ENCODE measurements around the gene SF3A1.
"Not testable (repeated sequence)": the region's sequence is repeated elsewhere in the genome, so short reads cannot be mapped to it uniquely, and the experiment has no call there.

SF3A1 gene, protein sequence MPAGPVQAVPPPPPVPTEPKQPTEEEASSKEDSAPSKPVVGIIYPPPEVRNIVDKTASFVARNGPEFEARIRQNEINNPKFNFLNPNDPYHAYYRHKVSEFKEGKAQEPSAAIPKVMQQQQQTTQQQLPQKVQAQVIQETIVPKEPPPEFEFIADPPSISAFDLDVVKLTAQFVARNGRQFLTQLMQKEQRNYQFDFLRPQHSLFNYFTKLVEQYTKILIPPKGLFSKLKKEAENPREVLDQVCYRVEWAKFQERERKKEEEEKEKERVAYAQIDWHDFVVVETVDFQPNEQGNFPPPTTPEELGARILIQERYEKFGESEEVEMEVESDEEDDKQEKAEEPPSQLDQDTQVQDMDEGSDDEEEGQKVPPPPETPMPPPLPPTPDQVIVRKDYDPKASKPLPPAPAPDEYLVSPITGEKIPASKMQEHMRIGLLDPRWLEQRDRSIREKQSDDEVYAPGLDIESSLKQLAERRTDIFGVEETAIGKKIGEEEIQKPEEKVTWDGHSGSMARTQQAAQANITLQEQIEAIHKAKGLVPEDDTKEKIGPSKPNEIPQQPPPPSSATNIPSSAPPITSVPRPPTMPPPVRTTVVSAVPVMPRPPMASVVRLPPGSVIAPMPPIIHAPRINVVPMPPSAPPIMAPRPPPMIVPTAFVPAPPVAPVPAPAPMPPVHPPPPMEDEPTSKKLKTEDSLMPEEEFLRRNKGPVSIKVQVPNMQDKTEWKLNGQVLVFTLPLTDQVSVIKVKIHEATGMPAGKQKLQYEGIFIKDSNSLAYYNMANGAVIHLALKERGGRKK

GRCh38 chr22:30356449-30357235 is at the start of gene SF3A1, which contains the start of gene CCDC157:
SF3A1 (minus strand) TSS chr22:30356894; CDS start chr22:30356792, 102 bp downstream.
CCDC157 (plus strand) TSS chr22:30357007; CDS start chr22:30366001, 8,994 bp downstream.
- peak; percentile 67 for DNase-seq (ENCODE audit: low read depth)

DNA sequence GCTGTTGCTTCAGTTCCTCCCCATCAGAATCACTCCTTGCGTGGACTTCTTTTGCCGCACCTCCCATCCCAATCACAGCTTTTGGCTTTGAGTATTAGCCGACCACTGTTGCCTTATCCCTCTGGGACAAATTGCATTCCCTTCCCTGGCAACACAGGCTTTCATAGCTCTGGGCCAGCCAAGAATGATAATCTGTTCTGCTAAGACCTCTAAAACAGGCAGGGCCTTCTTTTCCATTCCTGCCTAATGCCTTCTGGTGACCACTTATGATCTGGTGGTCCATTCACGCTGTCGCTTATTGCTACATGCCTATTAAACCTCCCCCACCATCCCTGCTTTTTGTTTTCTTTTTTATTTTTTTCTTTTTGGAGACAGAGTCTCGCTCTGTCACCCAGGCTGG is 49.7 kb upstream of the SF3A1 start:
- no peak for DNase-seq (ENCODE audit: low read depth)

GRCh38 chr22:30405731-30406130 is 49.0 kb upstream of the SF3A1 start:
- no peak for DNase-seq (ENCODE audit: low read depth)

GRCh38 chr22:30404307-30404706 is 47.6 kb upstream of the SF3A1 start:
- DNase-seq (ENCODE audit: low read depth) = no peak

DNA sequence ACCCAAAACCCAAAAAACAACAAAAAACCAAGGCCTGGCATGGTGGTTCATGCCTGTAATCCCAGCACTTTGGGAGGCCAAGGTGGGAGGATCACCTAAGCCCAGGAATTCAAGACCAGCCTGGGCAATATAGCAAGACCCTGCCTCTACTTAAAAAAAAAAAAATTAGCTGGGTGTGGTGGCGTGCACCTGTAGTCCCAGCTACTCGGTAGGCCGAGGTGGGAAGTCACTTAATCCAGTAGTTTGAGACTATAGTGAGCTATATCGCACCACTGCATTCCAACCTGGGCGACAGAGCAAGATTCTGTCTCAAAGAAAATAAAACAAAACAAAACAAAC is 46.0 kb upstream of the SF3A1 start:
- DNase-seq (ENCODE audit: low read depth) = not testable (repeated sequence)

DNA sequence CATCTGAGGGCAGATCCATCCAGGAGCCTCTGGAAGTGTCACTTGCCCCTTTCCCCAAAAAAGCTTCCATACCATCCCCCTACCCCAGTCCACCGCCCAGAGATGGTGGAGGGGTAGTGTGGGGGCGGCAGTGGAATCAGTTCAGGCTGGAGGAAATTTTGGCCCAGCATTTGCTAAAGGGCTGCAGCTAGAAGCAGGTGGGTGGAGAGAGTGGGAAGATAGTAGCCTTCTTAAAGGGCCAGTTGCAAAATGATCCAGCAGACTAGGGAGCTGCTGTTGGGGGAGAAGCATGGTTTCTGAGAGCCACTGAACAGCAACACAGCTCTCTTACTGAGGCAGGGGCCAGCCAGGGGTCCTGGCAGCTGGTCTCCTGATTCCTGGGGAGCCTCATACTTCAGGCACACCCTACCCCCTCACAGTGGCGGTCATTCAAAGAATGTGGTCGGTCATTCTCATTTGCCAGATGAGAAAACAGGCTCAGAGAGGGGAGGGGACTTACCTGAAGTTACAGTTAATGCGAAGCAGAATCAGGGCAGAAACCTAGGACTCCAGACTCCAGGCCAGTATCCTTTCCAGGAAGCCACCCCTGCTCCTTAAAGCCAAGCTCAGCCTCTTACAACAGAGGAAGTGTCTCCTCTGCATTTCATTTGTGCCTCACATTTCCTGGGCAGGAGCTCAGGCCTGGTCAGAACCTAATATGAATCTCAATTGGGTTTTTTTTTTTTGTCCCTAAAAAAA is 45.5 kb upstream of the SF3A1 start:
- no peak for DNase-seq (ENCODE audit: low read depth)

- not testable (repeated sequence) for DNase-seq (ENCODE audit: low read depth)
These were observed 44.3 kb upstream of the SF3A1 start for GRCh38 chr22:30401024-30401423.

DNA sequence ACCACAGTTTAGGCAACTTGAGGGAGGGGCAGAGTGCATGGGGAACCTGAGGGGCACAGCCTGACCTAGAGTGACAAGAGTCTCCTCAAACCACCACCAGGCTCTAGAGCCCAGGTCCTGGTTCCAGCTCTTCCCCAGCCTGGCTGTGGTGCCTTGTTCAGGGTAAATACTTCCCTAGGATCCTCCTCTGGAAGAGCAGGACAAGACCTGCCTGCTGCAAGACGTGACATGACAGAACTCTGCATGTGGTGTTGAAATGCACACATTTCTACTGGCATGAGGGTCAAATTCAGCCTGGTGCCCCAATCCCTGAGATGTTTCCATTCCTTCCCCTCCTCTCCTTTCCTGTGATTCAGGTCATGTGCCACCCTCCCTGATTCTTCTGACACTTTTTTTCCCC is 43.5 kb upstream of the SF3A1 start:
- DNase-seq (ENCODE audit: low read depth) = no peak

DNA sequence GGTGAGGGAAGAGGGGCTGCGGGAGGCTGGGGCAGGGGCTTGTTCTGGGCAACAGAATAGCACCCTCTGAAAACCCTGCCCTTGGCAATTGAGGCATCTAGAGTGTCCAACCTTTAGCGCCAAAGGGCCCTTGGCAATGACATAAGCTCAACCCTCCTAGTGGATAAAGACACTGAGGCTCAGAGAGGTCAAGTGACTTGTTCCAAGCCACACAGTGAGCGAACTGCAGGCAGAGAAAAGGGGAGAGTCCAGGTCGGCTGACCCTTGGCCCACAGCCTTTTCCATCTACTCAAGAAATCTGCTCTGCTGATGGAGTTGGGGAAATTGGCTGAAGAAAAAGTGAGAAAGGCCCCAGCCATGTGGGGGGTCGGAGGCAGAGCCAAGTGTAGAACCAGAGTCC is 43.0 kb upstream of the SF3A1 start:
- DNase-seq (ENCODE audit: low read depth) = no peak

DNA sequence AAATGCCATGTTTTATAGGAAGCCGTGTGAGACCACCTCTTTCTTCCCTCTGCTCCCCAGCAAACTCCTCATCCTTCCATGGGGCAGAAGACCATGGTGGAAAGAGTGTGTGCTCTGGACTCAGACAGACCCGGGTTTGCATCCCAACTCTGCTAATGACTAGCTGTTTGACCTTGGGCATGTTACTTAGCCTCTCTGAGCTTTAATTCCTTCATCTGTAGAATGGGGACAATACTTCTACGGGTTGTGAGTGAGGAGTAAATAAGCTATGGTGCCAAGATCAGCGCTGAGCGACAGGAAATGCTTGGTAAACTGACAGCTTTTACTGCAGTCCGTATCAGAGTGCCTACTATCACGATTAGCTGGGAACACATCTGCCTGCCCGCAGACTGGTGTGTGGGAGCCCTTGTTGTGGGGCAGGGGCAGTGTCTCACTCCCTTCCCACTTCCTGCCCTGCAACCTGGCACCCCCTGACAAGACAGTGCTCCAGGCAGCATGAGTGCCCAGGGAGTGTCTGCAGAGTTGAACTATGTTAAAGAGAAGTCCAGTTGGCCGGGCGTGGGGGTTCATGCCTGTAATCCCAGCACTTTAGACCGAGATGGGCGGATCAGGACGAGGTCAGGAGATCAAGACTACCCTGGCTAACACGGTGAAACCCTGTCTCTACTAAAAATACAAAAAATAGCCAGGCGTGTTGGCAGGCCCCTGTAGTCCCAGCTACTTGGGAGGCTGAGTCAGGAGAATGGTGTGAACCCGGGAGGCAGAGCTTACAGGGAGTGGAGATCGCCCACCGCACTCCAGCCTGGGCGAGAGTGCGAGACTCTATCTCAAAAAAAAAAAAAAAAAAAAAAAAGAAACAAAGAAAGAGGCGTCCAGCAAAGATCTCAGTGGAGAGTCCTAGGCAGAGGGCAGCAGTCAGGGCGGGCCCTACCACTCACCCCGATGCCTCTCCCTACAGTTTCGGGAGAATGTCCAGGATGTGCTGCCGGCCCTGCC is 42.3 kb upstream of the SF3A1 start:
- no peak for DNase-seq (ENCODE audit: low read depth)

DNA sequence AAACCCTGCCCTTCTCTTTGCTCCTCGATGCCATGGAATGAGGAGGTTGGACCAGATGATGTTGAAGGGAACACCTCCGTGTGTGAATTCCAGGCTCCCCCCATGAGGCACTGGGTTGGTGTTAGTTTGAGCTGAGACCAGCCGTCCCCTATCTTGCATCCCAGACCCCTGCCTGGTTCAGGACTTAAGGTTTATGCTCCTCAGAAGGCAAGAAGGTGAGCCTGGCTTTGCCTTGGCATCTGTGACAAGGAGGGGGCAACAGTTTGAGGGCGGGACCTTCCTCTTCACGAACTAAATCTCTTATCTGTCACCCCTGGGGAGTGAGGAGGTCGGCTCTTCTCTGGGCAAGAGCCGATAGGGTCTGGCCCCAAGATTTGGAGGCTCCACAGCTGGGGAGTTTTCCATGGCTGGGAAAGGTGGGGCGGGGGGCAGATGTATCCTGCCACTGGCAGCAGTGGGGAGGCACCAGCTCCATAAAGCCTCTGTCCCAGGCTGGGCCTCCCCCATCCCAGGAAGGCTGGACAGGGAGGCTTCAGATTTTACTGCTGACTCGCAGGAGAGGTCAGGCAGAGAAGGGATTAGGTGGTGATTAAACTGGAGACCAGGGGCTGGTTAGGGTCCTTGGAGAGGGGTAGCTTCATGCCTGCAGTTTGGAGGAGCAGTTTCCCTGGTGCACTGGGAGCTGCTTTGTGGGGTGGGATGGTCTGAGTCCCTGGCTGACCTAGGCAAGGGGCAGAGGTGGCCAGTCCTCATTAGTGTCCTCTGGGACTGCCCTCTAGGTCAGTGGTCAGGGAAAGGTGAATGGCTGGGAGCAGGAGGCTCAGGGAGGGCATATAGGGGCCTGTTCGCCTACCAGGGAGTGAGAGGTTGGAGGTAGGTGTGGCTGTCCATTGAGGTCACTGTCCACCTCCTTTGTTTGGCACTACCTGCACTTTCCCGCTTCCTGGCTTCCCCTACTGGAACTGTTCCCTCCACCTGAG is 41.3 kb upstream of the SF3A1 start:
- DNase-seq (ENCODE audit: low read depth) = no peak

- DNase-seq (ENCODE audit: low read depth) = peak; percentile 32
These were observed 40.4 kb upstream of the SF3A1 start, which contains the start of gene SEC14L2 for GRCh38 chr22:30396871-30397655. SEC14L2 (plus strand) TSS chr22:30397018; CDS start chr22:30397117, 99 bp downstream.

- DNase-seq (ENCODE audit: low read depth) = no peak
These were observed 37.2 kb upstream of the SF3A1 start for GRCh38 chr22:30393885-30394284.

DNA sequence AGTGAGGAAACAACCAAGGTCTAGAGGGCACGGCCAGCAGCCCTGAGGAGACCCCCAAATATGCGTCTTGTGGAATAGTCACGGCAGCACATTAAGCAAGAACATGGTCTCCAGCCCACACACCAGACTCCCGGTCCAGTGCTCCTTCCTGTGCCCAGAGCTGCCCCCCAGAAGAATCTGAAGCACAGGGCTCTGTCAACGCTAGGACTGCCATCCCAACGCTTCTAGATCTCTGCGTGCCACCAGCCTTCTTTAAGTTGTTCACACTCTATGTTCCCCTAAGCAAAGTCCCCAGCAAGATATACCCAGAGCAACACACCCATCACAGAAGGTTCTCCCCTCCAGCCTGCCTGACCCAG is 36.6 kb upstream of the SF3A1 start:
- no peak for DNase-seq (ENCODE audit: low read depth)

GRCh38 chr22:30392661-30393321 is 36.1 kb upstream of the SF3A1 start:
- DNase-seq (ENCODE audit: low read depth) = no peak

DNA sequence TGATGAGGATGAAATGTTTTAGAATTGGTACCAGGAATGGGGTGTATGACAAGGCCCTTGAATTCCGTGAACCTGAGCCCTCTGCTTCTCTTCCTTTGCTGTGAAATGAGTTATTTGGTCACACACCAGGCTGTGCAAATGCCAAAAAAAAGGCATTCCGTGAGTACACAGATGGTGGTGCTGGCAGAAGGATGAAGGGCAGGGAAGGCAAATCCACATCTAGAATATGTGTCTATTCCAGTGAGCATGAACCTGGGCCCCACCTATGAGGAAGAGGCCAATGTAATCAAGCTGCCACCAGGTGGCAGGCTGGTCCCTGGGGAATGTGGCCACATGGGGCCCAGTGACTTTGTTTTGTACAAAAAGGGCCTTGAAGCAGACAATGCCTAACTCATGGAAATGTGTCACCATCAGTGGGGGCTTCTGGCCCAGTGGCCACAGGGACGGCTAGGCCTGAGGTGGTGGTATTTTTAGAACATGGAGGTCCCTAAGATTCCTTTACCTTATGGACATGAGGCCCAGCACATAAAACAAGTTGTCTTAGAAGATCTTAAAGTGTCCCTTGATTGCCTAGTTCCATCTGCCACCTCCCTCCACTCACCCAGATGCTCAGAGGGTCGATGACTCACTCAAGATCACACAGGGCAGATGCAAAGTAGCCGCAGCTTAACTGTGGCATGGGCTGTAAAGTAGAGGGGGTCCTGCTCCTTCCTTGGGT is 34.4 kb upstream of the SF3A1 start:
- peak; percentile 42 for DNase-seq (ENCODE audit: low read depth)

Measured in stimulated activated CD8-positive, alpha-beta memory T cell treated with anti-CD3 and anti-CD28 coated beads, Interleukin-15, amount 100 ng/mL, for 24 hours (primary cell).